Type B pancreatic cell (in vitro differentiated cells): Measurements from ENCODE around the gene IL1RAPL1. TPM values are rescaled to one million over a fixed set of nuclear protein-coding genes. Genes with fewer than 3 reads are reported as not detected.

Experiments used
- DNase-seq: peaks from one replicate; pipeline ENCODE4 v3.0.0; 2021; ENCODE audit warnings: mixed read lengths; ENCODE audit not compliant: unreplicated experiment; ENCODE audit errors: extremely low spot score
- H3K27ac Mint-ChIP-seq: 2 replicates; pipeline ENCODE4 v1.8.0; 2021; ENCODE audit warnings: mild to moderate bottlenecking, mixed read lengths
- H3K27me3 Mint-ChIP-seq: 2 replicates; pipeline ENCODE4 v1.8.0; 2021; ENCODE audit warnings: mixed read lengths
- H3K36me3 Mint-ChIP-seq: 2 replicates; pipeline ENCODE4 v1.8.0; 2021; ENCODE audit warnings: mixed read lengths
- H3K4me1 Mint-ChIP-seq: one replicate; pipeline ENCODE4 v1.8.0; 2021; ENCODE audit warnings: mixed read lengths; ENCODE audit not compliant: unreplicated experiment
- H3K4me3 Mint-ChIP-seq: 2 replicates; pipeline ENCODE4 v1.8.0; 2021; ENCODE audit warnings: mild to moderate bottlenecking, mixed read lengths
- H3K9me3 Mint-ChIP-seq: 2 replicates; pipeline ENCODE4 v1.8.0; 2021; ENCODE audit warnings: mixed read lengths
- total RNA-seq: library from RNA; stranded (reverse); gene quantifications from 2 replicates; pipeline ENCODE4 v1.2.1, GENCODE V29; 2021; ENCODE audit warnings: low replicate concordance
- TF ChIP-seq, protein P1 (sequence below): fragments of 200-600 bp; sonication (generic); conservative IDR thresholded peaks from 2 replicates; pipeline ENCODE4 v1.5.0; 2021; ENCODE audit warnings: antibody characterized with exemption, mild to moderate bottlenecking

The IL1RAPL1 gene
- total RNA-seq, 1 donor from 2014 or later, result 2.6 TPM

DNA sequence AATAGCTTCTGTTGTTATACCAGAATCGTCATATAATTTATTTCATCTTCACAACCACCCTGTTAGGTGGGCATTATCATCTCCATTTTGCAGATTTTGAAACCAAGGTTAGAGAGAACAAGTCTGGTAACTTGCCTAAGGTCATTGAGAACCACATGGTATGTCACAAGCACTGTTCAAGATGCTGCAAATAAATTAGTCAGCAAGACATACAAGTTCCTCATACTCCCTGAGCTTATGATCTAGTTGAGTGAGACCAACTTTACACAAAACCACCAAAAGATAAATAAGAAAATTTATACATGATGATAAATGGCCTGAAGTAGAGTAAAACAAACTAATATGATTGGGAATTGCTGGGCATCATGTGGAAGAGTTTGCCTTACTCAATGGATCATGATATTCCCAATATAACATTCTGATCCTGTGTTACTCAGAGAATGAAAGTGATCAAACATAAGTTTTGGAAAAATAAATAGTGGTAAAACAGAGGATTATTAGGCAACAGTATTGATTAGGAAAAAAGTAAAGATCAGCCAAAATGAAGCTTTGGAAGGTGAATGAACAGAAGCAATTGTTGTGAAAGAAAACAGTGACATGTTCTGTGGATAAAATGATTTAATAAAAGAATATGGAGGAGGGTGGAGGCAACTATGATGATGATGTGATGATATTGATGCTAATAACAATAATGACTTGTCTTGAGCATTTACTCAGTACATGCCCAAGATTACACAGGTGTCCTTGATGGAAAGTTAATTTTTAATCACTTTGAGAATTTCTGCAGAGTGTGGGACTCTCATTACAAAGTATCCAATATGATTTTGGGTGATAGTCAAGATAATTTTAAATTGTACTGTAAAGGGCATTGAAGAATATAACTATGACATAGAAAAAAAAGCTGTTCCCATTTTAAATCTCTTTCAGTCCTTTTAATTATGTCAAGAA lies 34.1 kb upstream of the IL1RAPL1 start:
- TF ChIP-seq, protein P1, sequence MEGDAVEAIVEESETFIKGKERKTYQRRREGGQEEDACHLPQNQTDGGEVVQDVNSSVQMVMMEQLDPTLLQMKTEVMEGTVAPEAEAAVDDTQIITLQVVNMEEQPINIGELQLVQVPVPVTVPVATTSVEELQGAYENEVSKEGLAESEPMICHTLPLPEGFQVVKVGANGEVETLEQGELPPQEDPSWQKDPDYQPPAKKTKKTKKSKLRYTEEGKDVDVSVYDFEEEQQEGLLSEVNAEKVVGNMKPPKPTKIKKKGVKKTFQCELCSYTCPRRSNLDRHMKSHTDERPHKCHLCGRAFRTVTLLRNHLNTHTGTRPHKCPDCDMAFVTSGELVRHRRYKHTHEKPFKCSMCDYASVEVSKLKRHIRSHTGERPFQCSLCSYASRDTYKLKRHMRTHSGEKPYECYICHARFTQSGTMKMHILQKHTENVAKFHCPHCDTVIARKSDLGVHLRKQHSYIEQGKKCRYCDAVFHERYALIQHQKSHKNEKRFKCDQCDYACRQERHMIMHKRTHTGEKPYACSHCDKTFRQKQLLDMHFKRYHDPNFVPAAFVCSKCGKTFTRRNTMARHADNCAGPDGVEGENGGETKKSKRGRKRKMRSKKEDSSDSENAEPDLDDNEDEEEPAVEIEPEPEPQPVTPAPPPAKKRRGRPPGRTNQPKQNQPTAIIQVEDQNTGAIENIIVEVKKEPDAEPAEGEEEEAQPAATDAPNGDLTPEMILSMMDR, result no peak
- DNase-seq, result no peak
- Mint-ChIP-seq H3K27ac (no peak overlapping the region), H3K9me3 (peaks cover 4% of the 10 kb centered on the region), H3K36me3 (no peaks in the 10 kb centered on the region), H3K4me3 (no peak overlapping the region), H3K4me1 (no peaks in the 10 kb centered on the region), H3K27me3 (no peaks in the 10 kb centered on the region)

DNA sequence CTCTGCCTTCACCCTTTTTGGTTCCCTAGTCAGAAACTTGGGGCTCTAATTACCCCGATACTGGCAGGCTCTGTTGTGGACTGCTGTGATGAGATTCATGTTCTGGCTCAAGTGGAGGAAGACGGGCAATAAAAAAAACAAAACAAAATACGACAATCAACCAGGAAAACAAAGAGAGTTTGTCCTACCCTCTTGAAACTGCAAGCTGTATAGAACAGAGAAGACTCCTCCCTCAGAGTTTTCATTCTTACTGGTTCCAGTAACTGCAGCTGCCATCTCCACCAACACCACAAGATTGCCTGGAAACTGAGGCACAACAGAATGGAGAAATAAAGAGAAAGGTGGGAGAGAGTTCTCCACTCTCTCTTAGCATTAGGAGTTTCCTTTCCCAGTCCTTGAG lies 11.1 kb upstream of the IL1RAPL1 start:
- TF ChIP-seq, protein P1, result no peak
- Mint-ChIP-seq H3K4me1 (no peaks in the 10 kb centered on the region), H3K4me3 (no peak overlapping the region), H3K27ac (no peak overlapping the region), H3K27me3 (no peaks in the 10 kb centered on the region), H3K36me3 (no peaks in the 10 kb centered on the region), H3K9me3 (no peaks in the 10 kb centered on the region)
- no peak for DNase-seq

DNA sequence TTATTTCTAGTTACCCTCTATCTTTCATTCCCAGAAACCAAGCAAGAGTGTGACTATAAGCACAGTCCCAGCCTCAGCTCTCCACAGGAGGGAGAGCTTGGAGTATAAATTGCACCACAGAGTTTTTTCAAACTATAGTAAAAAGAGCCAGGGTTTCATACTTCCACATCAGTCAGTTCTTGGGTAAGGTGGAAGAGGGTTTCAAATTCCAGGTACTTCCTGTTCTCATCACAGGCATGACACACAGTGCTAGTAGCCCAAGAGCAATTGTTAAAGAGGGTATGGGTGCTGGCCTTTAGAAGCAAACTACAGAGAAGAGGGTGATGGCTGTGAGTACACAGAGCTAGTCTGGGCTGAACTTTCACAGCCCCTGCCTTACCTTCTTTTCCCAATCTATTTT lies 5.7 kb upstream of the IL1RAPL1 start:
- no peaks in the 10 kb centered on the region for H3K36me3 Mint-ChIP-seq
- H3K27me3 Mint-ChIP-seq, result peaks cover 19% of the 10 kb centered on the region
- TF ChIP-seq, protein P1, result no peak
- no peak overlapping the region for H3K27ac Mint-ChIP-seq
- DNase-seq, result no peak
- peaks cover 9% of the 10 kb centered on the region for H3K4me1 Mint-ChIP-seq
- H3K4me3 Mint-ChIP-seq, result no peak overlapping the region
- no peaks in the 10 kb centered on the region for H3K9me3 Mint-ChIP-seq

DNA sequence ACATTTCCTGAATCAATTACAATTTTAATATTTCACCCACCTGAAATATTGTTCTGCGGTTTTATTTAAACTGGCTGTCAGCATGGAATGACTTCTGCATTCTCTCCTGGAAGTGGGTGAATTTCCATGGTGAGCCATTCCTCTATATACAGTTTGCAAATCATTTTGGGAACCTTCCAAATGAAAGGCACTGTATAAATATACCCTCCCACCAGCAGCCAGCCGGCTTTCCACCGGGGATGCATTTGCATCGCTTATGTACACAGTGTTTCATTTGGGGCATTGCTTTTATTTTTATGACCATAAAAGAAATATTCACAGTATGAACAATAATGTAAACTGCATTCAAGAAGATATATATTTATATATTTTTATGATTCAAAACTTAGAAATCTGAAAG lies 4.7 kb upstream of the IL1RAPL1 start:
- no peak for DNase-seq
- Mint-ChIP-seq H3K9me3 (no peaks in the 10 kb centered on the region), H3K4me1 (peaks cover 9% of the 10 kb centered on the region), H3K27me3 (peaks cover 19% of the 10 kb centered on the region), H3K27ac (no peak overlapping the region), H3K36me3 (no peaks in the 10 kb centered on the region), H3K4me3 (no peak overlapping the region)
- TF ChIP-seq, protein P1, result no peak

DNA sequence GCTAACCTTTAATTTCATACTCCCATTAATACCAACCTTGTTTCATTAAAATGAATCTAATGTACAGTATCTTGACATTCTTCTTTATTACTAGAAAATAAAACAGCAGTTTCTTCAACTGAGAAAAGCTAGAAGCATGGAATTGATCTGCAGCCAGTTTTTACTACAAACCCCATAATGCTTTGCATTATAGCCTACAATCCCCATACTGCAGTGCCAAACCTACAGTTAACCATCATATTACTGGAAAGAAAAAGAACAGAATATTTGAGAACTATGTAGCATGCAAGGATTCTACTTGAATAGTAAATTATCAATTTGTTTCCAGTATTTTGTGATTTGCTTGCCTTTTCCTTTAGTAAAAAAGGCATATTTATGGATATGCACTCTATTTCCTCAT lies 3.2 kb upstream of the IL1RAPL1 start:
- no peak overlapping the region for H3K4me3 Mint-ChIP-seq
- H3K4me1 Mint-ChIP-seq, result peaks cover 9% of the 10 kb centered on the region
- TF ChIP-seq, protein P1, result no peak
- DNase-seq, result no peak
- no peaks in the 10 kb centered on the region for H3K36me3 Mint-ChIP-seq
- no peaks in the 10 kb centered on the region for H3K9me3 Mint-ChIP-seq
- H3K27ac Mint-ChIP-seq, result no peak overlapping the region
- peaks cover 19% of the 10 kb centered on the region for H3K27me3 Mint-ChIP-seq
